ENCODE data around the gene MYO16. TPM values are rescaled to one million over a fixed set of nuclear protein-coding genes. Genes with fewer than 3 reads are reported as not detected.

Gene MYO16
- polyA plus RNA-seq, 1 experiment, result not detected

- no peak for TF ChIP-seq CTCF (IDR thresholded peaks at IDR 0.05; ENCODE audit: insufficient read depth, low read depth, low read length)
- CTCF ChIA-PET, result no interaction called here
- H3K27me3 ChIP-seq (ENCODE audit: control insufficient read depth, insufficient read depth, low read length), result peaks cover 2% of the 10 kb centered on the region
- DNase-seq (ENCODE audit: low read depth), result no peak
- POLR2A ChIA-PET, result no interaction called here
- H3K4me3 ChIP-seq (ENCODE audit: low read depth, low read length), result no peak overlapping the region
- H3K36me3 ChIP-seq (ENCODE audit: control insufficient read depth, insufficient read depth, low read length), result no peaks in the 10 kb centered on the region
Measured at GRCh38 chr13:109119896-109120295, 490.5 kb downstream of the MYO16 start.

DNA sequence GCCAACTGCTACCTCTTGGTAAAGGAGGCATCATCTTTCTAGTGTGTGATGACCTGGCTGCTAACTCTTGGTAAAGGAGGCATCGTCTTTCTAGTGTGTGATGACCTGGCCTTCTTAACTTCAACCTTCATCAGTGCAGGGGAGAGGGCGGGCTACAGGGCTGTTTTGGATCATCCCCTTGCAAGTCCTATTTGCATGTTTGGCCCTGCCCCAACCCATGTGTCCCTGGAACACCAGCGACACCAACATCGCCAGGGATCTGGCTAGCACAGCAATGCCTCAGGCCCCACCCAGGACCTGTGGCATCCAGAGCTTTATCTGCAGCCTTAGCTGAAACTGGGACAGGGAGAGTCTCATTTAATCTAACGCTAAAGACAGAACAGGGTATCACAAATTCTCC lies 492.4 kb downstream of the MYO16 start:
- CTCF ChIA-PET, result no interaction called here
- H3K4me3 ChIP-seq (ENCODE audit: low read depth, low read length), result no peak overlapping the region
- peaks cover 3% of the 10 kb centered on the region; the same call in 1 of the 2 replicates for H3K27me3 ChIP-seq (ENCODE audit: control insufficient read depth, insufficient read depth, low read length)
- DNase-seq (ENCODE audit: low read depth), result no peak
- H3K36me3 ChIP-seq (ENCODE audit: control insufficient read depth, insufficient read depth, low read length), result no peaks in the 10 kb centered on the region
- POLR2A ChIA-PET, result no interaction called here
- TF ChIP-seq CTCF (IDR thresholded peaks at IDR 0.05; ENCODE audit: insufficient read depth, low read depth, low read length), result no peak

DNA sequence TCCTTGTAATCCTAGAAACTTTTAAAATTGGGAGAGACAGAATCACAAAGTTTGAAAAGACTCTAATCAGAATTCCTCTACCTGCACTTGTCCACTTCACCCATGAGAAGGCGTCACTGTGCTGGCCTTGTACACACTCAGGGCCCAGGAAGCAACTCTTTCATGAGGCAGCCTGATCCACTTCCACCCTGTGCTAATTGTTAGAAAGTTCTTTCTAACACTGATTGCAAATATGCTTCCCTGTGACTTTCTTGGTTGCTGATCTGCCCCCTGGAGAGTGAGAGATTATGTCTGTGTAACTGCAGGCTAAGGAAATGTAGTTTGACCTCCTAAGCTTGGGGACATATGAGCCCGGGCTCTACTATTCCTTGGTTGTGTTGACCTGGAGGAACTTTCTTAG lies 494.6 kb downstream of the MYO16 start:
- DNase-seq (ENCODE audit: low read depth), result no peak
- POLR2A ChIA-PET, result no interaction called here
- TF ChIP-seq CTCF (IDR thresholded peaks at IDR 0.05; ENCODE audit: insufficient read depth, low read depth, low read length), result no peak
- H3K36me3 ChIP-seq (ENCODE audit: control insufficient read depth, insufficient read depth, low read length), result no peaks in the 10 kb centered on the region
- H3K4me3 ChIP-seq (ENCODE audit: low read depth, low read length), result no peak overlapping the region
- H3K27me3 ChIP-seq (ENCODE audit: control insufficient read depth, insufficient read depth, low read length), result peaks cover 5% of the 10 kb centered on the region; the same call in 1 of the 2 replicates
- CTCF ChIA-PET, result no interaction called here

GRCh38 chr13:109126178-109126577 lies 496.8 kb downstream of the MYO16 start:
- Histone ChIP-seq H3K4me3 (ENCODE audit: low read depth, low read length) (no peak overlapping the region), H3K36me3 (ENCODE audit: control insufficient read depth, insufficient read depth, low read length) (no peaks in the 10 kb centered on the region), H3K27me3 (ENCODE audit: control insufficient read depth, insufficient read depth, low read length) (peaks cover 5% of the 10 kb centered on the region; the same call in 1 of the 2 replicates)
- POLR2A ChIA-PET, result no interaction called here
- CTCF ChIA-PET, result interaction anchor here (0.6 kb wide), 1 partner anchor 985 kb away, joined by 3 read pairs; no protein-coding TSS in a partner anchor
- TF ChIP-seq CTCF (IDR thresholded peaks at IDR 0.05; ENCODE audit: insufficient read depth, low read depth, low read length), result no peak
- DNase-seq (ENCODE audit: low read depth), result no peak

GRCh38 chr13:109126891-109127641 lies 497.7 kb downstream of the MYO16 start:
- POLR2A ChIA-PET, result no interaction called here
- no peak for TF ChIP-seq CTCF (IDR thresholded peaks at IDR 0.05; ENCODE audit: insufficient read depth, low read depth, low read length)
- Histone ChIP-seq H3K27me3 (ENCODE audit: control insufficient read depth, insufficient read depth, low read length) (peaks cover 5% of the 10 kb centered on the region; the same call in 1 of the 2 replicates), H3K36me3 (ENCODE audit: control insufficient read depth, insufficient read depth, low read length) (no peaks in the 10 kb centered on the region), H3K4me3 (ENCODE audit: low read depth, low read length) (no peak overlapping the region)
- no peak for DNase-seq (ENCODE audit: low read depth)
- CTCF ChIA-PET, result no interaction called here

Measured in BJ (cell line).